ENCODE data around the gene TNC.

DNA sequence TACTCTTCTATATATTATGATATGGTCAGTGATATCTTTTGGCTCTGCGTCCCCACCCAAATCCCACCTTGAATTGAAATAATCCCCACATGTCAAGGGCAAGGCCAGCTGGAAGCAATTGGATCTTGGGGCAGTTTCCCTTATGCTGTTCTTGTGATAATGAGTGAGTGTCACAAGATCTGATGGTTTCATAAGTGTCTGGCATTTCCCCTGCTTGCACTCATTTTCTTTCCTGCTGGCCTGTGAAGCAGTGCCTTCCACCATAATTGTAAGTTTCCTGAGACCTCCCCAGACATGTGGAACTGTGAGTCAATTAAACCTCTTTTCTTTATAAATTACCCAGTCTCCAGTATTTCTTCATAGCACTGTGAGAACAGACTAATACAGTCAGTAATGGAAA lies 45.0 kb upstream of the TNC start:
- TF ChIP-seq, protein P1, sequence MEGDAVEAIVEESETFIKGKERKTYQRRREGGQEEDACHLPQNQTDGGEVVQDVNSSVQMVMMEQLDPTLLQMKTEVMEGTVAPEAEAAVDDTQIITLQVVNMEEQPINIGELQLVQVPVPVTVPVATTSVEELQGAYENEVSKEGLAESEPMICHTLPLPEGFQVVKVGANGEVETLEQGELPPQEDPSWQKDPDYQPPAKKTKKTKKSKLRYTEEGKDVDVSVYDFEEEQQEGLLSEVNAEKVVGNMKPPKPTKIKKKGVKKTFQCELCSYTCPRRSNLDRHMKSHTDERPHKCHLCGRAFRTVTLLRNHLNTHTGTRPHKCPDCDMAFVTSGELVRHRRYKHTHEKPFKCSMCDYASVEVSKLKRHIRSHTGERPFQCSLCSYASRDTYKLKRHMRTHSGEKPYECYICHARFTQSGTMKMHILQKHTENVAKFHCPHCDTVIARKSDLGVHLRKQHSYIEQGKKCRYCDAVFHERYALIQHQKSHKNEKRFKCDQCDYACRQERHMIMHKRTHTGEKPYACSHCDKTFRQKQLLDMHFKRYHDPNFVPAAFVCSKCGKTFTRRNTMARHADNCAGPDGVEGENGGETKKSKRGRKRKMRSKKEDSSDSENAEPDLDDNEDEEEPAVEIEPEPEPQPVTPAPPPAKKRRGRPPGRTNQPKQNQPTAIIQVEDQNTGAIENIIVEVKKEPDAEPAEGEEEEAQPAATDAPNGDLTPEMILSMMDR (IDR thresholded peaks at IDR 0.05), result no peak
- no peak for TF ChIP-seq POLR2A (IDR thresholded peaks at IDR 0.05)

Data from heart left ventricle (tissue), 13 donors.